Stimulated activated naive CD8-positive, alpha-beta T cell treated with anti-CD3 and anti-CD28 coated beads, Interleukin-15, Interleukin-2, amounts not matched to agents 100 U/mL and 50 U/mL, for 24 hours (primary cell): Measurements from ENCODE around the gene CZIB.
"Not testable (repeated sequence)": the region's sequence is repeated elsewhere in the genome, so short reads cannot be mapped to it uniquely, and the experiment has no call there.

ENCODE experiments used
- ATAC-seq: fragments of 150-1000 bp; cut with Tn5 transposase; one replicate; pipeline ENCODE4 v1.10.0; 2021
- DNase-seq: peaks from one replicate; pipeline ENCODE4 v3.0.0; 2021

Gene CZIB

GRCh38 chr1:53238197-53239155 is 18.0 kb upstream of the CZIB start, which contains the start of gene MAGOH:
TSS of gene MAGOH (minus strand) at chr1:53238518. CDS start at chr1:53238448, 70 bp downstream.
- ATAC-seq (peak; percentile 99), DNase-seq (peak; percentile 98)

DNA sequence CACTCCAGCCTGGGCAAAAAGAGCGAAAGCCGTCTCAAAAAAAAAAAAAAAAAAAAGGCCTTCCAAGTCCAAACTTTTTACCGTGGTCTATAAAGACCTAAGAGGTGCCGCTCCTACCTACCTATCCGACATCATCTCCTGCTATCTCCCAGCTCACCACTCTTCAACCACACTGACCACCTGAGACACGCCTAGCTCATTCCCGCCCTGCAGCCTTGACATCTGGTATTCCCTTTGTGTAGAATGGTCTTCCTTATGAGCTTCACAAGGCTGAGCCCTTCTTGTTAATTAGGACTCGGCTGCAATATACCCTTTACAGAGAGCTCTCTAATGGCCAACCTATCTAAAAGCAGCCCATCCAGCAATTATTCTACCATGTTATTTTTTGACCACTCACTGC is 17.2 kb upstream of the CZIB start:
- ATAC-seq: no peak
- no peak for DNase-seq

GRCh38 chr1:53220962-53221286 is 490 bp upstream of the CZIB start:
- no peak for DNase-seq
- no peak for ATAC-seq

GRCh38 chr1:53219711-53220110 is 723 bp downstream of the CZIB start:
- DNase-seq (no peak), ATAC-seq (no peak)

DNA sequence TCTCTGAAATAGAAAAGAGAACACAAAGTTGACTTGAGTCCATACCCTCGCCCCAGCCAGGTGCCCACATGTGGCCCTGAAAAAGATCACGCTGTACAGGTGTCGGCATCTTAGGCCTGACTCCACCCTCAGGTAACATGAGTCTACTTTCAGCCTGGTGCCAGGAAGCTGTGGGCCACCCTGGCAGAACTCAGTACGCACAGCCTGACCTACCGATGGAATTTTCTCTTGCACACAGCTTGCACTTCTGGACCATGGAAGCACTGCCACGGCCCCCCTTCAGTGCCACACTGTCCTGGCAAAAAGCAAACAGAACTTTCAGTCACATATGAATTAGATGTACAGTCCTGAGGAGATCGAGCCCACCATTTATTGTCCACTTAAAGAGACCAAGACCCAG is 2.2 kb downstream of the CZIB start:
- DNase-seq: no peak

DNA sequence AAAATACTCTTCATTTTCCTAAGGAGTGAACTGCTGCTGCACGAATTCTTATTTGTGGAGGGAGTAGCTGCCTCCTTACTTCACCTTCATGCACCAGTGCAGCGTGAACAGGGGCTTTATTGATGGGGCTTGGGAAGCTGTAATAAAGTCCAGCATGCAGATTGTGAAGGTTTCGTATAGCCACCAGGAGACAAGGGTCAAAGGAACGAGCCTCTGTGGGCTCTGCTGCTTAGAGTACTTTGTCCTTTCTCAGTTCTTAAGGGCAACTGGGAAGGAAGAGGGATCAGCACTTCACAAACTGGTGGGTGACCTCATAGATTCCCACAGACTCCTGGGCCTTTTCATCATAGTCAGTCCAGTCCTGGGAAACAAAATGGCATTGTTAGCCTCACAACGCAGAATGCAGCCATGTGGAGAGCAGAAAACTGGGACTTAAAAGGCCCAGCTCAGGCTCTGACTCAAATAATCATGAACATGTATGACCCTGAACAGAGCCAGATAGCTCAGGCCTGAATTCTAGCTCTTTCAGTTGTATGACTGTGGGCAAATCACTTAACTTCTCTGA is 6.0 kb downstream of the CZIB start:
- DNase-seq (no peak), ATAC-seq (no peak)

More for the DNA sequence above, 2.2 kb downstream of the CZIB start:
- no peak for ATAC-seq

DNA sequence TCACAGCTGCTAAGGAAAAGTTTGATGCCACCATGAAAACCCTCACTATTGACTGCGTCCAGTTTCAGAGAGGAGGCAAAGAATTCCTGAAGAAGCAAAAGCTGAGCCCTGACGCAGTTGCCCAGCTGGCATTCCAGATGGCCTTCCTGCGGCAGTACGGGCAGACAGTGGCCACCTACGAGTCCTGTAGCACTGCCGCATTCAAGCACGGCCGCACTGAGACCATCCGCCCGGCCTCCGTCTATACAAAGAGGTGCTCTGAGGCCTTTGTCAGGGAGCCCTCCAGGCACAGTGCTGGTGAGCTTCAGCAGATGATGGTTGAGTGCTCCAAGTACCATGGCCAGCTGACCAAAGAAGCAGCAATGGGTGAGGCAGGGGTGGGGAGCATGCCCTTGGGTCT is 9.5 kb downstream of the CZIB start:
- DNase-seq (no peak), ATAC-seq (no peak)

- DNase-seq: no peak
- ATAC-seq: no peak
Measured at GRCh38 chr1:53210352-53210751, 10.1 kb downstream of the CZIB start.

- no peak for DNase-seq
Measured at GRCh38 chr1:53207726-53208125, 12.7 kb downstream of the CZIB start.

GRCh38 chr1:53206735-53207379 is 13.6 kb downstream of the CZIB start:
- no peak for DNase-seq

More at GRCh38 chr1:53207726-53208125, 12.7 kb downstream of the CZIB start:
- ATAC-seq: no peak

DNA sequence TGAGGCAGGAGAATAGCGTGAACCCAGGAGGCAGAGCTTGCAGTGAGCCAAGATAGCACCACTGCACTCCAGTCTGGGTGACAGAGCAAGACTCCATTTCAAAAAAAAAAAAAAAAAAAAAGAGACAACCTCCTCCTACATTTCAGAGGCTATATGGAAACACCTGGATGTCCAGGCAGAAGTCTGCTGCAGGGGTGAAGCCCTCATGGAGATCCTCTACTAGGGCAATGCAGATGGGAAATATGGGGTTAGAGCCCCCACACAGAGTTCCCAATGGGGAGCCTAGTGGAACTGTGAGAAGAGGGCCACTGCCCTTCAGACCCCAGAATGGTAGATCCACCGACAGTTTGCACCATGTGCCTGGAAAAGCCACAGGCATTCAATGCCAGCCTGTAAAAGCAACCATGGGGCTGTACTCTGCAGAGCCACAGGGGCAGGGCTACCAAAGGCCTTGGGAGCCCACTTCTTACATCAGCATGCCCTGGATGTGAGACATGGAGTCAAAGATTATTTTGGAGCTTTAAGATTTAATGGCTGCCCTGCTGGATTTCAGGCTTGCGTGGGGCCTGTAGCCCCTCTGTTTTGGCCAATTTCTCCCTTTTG is 14.2 kb downstream of the CZIB start:
- not testable (repeated sequence) for ATAC-seq, DNase-seq

More at GRCh38 chr1:53206735-53207379, 13.6 kb downstream of the CZIB start:
- no peak for ATAC-seq

DNA sequence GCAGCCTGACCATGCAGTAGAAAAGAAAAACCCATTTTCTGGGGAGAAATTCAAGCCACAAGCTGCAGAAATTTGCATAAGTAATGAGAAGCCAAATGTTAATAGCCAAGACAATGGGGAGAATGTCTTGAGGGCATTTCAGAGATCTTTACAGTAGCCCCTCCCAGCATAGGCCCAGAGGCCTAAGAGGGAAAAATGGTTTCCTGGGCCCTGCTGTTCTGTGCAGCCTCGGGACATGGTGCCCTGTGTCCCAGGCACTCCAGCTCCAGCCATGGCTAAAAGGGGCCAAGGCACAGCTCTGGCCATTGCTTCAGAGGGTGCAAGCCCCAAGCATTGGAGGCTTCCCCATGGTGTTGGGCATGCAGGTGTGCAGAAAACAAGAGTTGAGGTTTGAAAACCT is 14.9 kb downstream of the CZIB start:
- ATAC-seq, DNase-seq: not testable (repeated sequence)

DNA sequence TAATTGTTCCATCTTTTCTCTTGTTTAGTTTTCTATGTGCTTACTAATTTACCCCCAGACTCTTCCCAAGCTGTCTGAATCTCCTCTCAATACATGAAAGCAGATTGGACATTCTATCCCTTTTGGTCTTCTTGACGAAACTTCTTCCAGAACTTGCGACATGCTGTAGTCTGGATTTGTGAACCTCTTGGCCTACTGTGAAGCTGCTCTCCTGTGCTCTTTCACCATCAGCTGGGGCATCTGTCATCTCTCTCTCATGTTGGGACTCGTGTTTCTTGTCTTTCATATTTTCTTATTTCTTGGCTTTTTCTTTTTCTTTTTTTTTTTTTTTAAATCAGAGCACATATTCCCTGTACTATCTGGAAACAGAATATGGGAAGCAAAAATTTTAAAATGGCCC is 17.0 kb downstream of the CZIB start:
- ATAC-seq (no peak), DNase-seq (no peak)

DNA sequence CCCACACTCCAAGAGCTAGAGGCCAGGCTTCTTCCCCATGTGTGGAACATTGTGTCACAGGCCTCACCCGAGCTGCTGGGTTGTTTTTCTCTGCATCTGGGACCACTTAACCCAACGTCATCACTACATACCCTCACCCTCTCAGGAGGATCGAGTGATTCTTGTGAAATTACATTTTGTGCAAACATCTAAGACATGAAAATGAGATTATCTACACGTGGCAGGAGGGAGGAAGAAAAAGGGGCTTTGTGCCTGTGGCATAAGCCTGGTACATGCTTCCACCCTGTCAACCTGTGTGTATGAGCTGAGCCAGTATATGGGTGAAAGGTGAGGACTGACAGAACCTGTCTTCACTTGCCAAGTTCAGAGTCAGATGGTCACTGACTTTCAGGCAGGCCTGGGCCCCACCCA is 22.2 kb downstream of the CZIB start:
- DNase-seq: no peak
- no peak for ATAC-seq

GRCh38 chr1:53197291-53198200 is 22.9 kb downstream of the CZIB start:
- DNase-seq (no peak), ATAC-seq (no peak)

- ATAC-seq: peak; percentile 100
- peak; percentile 95 for DNase-seq
Measured at GRCh38 chr1:53196485-53197290, 23.7 kb downstream of the CZIB start, which contains the start of gene CPT2. TSS of gene CPT2 (plus strand) at chr1:53196824. CDS start at chr1:53196944, 120 bp downstream.

DNA sequence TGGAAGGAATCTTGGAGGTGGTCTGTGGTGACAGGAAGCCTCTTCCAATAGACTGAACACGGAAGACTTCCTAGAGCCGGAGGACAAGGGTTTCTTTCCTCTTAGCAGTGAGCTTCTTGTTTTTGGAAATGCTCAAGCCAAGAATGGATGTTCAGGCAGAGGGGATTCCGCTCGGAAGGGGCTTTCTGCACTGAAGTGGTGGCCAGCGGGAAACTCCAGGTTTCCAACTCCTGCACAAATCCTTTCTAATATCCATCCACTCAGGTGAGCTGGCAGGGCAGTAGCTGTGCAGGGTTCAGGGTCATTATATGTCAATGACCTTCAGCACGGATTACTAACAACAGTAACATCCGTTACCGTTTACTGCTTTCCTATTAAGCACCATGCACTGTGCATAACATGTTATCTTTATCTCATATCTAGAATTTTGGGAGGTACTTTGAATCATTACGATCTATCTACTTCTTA is 24.4 kb downstream of the CZIB start:
- ATAC-seq (no peak), DNase-seq (no peak)

- DNase-seq (no peak), ATAC-seq (no peak)
Measured at GRCh38 chr1:53195246-53196016, 25.0 kb downstream of the CZIB start.

GRCh38 chr1:53190210-53190611 is 30.2 kb downstream of the CZIB start:
- ATAC-seq (no peak), DNase-seq (no peak)

GRCh38 chr1:53189061-53189460 is 31.4 kb downstream of the CZIB start:
- DNase-seq: no peak
- no peak for ATAC-seq
